ENCODE measurements around the gene UFSP2. TPM values are rescaled to one million over a fixed set of nuclear protein-coding genes. Genes with fewer than 3 reads are reported as not detected.
"Not testable (repeated sequence)": the region's sequence is repeated elsewhere in the genome, so short reads cannot be mapped to it uniquely, and the experiment has no call there.

Gene UFSP2
- total and polyA plus RNA-seq, 3 experiments from 2014 or later = 19.5 to 48.9 (median 19.8) TPM

DNA sequence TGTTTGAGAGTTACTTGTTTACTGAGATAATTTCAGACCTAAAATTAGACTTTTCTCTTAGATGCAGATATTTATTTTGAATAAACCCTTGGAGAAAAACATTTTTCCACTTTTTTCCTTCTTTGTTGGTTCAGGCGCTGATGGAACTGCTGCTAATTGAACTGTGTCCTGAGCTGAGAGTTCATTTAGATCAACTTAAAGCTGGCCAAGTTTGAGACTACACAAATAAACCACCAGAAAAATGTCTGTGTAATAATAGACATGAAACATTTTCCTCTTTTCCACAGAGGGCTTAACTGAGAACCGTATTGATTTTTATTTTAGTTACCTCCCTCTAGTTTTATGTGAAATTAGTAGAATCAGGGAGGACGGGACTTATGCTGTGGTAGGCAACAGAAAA lies 62.5 kb downstream of the UFSP2 start:
- Histone ChIP-seq H3K36me3 (ENCODE audit: insufficient read depth, low read length) (no peaks in the 10 kb centered on the region), H3K9me3 (ENCODE audit: low read length) (no peaks in the 10 kb centered on the region), H3K4me1 (ENCODE audit: insufficient read depth, low read length) (no peaks in the 10 kb centered on the region), H3K27me3 (ENCODE audit: insufficient read depth, low read length, poor library complexity, severe bottlenecking) (no peaks in the 10 kb centered on the region), H3K4me3 (ENCODE audit: low read length) (no peak overlapping the region), H3K27ac (ENCODE audit: low read depth, low read length) (no peak overlapping the region)
- POLR2A ChIA-PET = no interaction called here
- no peak overlapping the region for H3K4me3 Mint-ChIP-seq
- H3K27me3 Mint-ChIP-seq = no peaks in the 10 kb centered on the region
- no peak overlapping the region for H3K27ac Mint-ChIP-seq
- H3K4me1 Mint-ChIP-seq = no peaks in the 10 kb centered on the region
- no peaks in the 10 kb centered on the region for H3K9me3 Mint-ChIP-seq
- no peak for DNase-seq
- peaks cover 6 to 37% (median 9%) of the 10 kb centered on the region in 3 donors for H3K36me3 Mint-ChIP-seq
- CTCF ChIA-PET = no interaction called here

DNA sequence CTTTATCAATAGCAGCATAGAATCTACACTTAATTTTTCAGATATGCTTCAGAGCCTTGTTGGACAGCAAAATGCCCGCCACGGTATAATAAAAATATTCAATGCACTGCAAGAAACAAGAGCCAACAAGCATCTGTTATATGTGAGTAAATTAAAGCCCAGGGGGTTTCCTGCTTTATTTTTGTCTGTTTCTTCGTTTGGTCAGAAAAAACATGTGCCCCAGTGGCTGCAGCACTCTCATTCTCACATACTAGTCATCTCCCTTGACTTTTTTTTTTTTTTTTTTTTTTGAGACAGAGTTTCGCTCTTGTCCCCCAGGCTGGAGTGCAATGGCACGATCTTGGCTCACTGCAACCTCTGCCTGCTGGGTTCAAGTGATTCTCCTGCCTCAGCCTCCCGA lies 63.2 kb downstream of the UFSP2 start:
- H3K27me3 Mint-ChIP-seq; DNase-seq; H3K9me3 ChIP-seq (ENCODE audit: low read length): not testable (repeated sequence)

DNA sequence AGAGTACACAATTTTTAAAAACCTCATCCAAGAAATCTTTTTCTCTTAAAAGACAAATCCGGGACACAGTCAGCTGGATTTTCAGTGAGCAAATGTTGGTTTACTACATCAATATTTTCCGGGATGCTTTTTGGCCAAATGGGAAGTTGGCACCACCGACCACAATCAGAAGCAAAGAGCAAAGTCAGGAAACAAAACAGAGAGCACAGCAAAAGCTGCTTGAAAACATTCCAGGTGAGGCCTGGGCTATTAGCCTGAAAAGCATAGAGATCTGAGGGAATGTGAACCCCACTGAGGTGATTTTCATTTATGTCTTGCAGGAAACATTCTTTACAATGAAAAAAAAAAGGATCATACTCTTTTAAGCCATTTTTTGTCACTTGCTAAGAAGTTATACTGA lies 63.9 kb downstream of the UFSP2 start:
- ChIA-PET POLR2A (no interaction called here), CTCF (no interaction called here)
- Mint-ChIP-seq H3K36me3 (peaks cover 5 to 47% (median 11%) of the 10 kb centered on the region in 3 donors), H3K27me3 (no peaks in the 10 kb centered on the region), H3K4me1 (no peaks in the 10 kb centered on the region), H3K4me3 (no peak overlapping the region), H3K27ac (no peak overlapping the region), H3K9me3 (no peaks in the 10 kb centered on the region)
- no peak overlapping the region for H3K27ac ChIP-seq (ENCODE audit: low read depth, low read length)
- no peaks in the 10 kb centered on the region for H3K36me3 ChIP-seq (ENCODE audit: insufficient read depth, low read length)
- H3K4me1 ChIP-seq (ENCODE audit: insufficient read depth, low read length) = no peaks in the 10 kb centered on the region
- DNase-seq = no peak
- no peaks in the 10 kb centered on the region for H3K9me3 ChIP-seq (ENCODE audit: low read length)
- H3K27me3 ChIP-seq (ENCODE audit: insufficient read depth, low read length, poor library complexity, severe bottlenecking) = no peaks in the 10 kb centered on the region
- H3K4me3 ChIP-seq (ENCODE audit: low read length) = no peak overlapping the region

More for the DNA sequence above, 63.2 kb downstream of the UFSP2 start:
- H3K36me3 ChIP-seq (ENCODE audit: insufficient read depth, low read length); H3K27ac ChIP-seq (ENCODE audit: low read depth, low read length); H3K27ac Mint-ChIP-seq; H3K4me1 Mint-ChIP-seq; H3K4me1 ChIP-seq (ENCODE audit: insufficient read depth, low read length); H3K4me3 ChIP-seq (ENCODE audit: low read length); POLR2A ChIA-PET; H3K4me3 Mint-ChIP-seq; H3K9me3 Mint-ChIP-seq; H3K27me3 ChIP-seq (ENCODE audit: insufficient read depth, low read length, poor library complexity, severe bottlenecking); CTCF ChIA-PET: not testable (repeated sequence)
- H3K36me3 Mint-ChIP-seq = peaks cover 5 to 40% (median 10%) of the 10 kb centered on the region in 3 donors

DNA sequence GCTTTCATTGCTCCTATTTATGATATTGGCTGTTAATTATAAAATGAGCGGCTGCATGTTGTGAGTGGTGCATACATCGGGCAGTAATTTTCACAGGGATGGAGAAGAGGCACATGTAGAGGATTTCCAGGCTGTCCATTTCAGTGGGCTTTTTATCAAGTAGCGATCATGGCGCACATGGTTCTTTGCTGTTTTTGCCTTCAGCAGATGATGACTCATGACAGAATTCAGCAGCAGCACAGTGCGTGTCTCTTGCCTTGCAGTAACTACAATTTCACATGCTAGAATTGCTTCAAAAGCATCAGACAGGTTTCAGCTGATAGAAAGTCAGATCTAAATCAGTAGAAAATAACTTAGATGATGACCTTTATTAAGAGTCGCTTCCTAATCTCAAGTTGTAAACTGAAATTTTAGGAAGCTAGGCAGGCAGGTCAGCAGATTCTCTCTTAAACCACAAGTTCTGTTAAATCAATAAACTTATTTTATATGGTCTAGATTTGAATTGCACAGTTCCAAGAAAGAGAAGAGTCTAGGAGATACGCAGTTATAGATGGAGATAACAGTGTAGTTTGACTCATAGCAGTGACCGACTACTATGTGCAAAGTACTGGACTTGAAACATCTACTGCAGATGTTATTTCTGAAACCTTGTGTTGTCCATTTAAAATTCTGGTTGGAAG lies 65.9 kb downstream of the UFSP2 start:
- Histone ChIP-seq H3K4me3 (ENCODE audit: low read length) (no peak overlapping the region), H3K27ac (ENCODE audit: low read depth, low read length) (no peak overlapping the region), H3K9me3 (ENCODE audit: low read length) (no peaks in the 10 kb centered on the region), H3K36me3 (ENCODE audit: insufficient read depth, low read length) (no peaks in the 10 kb centered on the region), H3K4me1 (ENCODE audit: insufficient read depth, low read length) (no peaks in the 10 kb centered on the region), H3K27me3 (ENCODE audit: insufficient read depth, low read length, poor library complexity, severe bottlenecking) (no peaks in the 10 kb centered on the region)
- H3K4me3 Mint-ChIP-seq = no peak overlapping the region
- DNase-seq = no peak
- H3K27ac Mint-ChIP-seq = no peak overlapping the region
- ChIA-PET POLR2A (no interaction called here), CTCF (no interaction called here)
- no peaks in the 10 kb centered on the region for H3K27me3 Mint-ChIP-seq
- no peaks in the 10 kb centered on the region for H3K4me1 Mint-ChIP-seq
- no peaks in the 10 kb centered on the region for H3K9me3 Mint-ChIP-seq
- H3K36me3 Mint-ChIP-seq = peaks cover 5 to 52% (median 13%) of the 10 kb centered on the region in 3 donors

DNA sequence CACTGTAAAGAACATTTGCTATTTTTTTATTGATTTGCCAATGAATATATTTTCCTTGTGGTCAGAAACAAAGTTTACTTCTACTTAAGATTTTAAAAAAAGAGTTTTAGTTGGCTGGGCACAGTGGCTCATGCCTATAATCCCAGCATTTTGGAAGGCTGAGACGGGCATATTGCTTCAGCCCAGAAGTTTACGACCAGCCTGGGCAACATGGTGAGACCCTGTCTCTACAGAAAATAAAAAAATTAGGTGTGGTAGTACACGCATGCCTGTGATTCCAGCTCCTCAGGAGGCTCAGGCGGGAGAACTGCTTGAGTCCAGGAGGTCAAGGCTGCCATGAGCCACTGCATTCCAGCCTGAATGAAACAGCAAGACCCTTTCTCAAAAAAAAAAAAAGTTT lies 66.8 kb downstream of the UFSP2 start:
- Histone ChIP-seq H3K4me3 (ENCODE audit: low read length) (no peak overlapping the region), H3K36me3 (ENCODE audit: insufficient read depth, low read length) (no peaks in the 10 kb centered on the region), H3K9me3 (ENCODE audit: low read length) (no peaks in the 10 kb centered on the region), H3K4me1 (ENCODE audit: insufficient read depth, low read length) (no peaks in the 10 kb centered on the region), H3K27me3 (ENCODE audit: insufficient read depth, low read length, poor library complexity, severe bottlenecking) (no peaks in the 10 kb centered on the region), H3K27ac (ENCODE audit: low read depth, low read length) (no peak overlapping the region)
- POLR2A ChIA-PET = no interaction called here
- H3K4me1 Mint-ChIP-seq = no peaks in the 10 kb centered on the region
- H3K4me3 Mint-ChIP-seq = no peak overlapping the region
- H3K27me3 Mint-ChIP-seq = no peaks in the 10 kb centered on the region
- H3K27ac Mint-ChIP-seq = no peak overlapping the region
- CTCF ChIA-PET = no interaction called here
- DNase-seq = no peak
- H3K36me3 Mint-ChIP-seq = peaks cover 5 to 59% (median 16%) of the 10 kb centered on the region in 3 donors
- H3K9me3 Mint-ChIP-seq = no peaks in the 10 kb centered on the region

DNA sequence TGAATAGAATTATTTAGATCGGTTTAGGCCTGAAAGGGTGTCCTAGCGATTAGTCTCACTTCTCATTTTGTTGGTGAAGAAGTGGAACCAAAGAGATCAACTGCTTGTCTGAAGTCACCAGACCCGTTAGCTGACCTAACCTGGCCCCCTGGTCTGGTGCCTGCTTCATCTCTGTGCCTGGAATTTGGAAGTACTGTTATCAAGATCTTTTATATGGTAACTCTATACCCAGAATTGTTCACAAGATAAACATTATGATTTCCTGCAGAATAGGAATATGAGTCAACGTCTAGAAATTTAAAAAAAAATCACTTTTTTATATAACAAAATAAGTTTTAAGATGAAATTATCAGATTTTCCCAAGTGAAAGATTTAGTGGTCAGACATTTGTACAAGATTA lies 67.2 kb downstream of the UFSP2 start:
- H3K27ac ChIP-seq (ENCODE audit: low read depth, low read length) = no peak overlapping the region
- Mint-ChIP-seq H3K9me3 (no peaks in the 10 kb centered on the region), H3K27ac (no peak overlapping the region), H3K27me3 (no peaks in the 10 kb centered on the region), H3K4me1 (no peaks in the 10 kb centered on the region), H3K4me3 (no peak overlapping the region), H3K36me3 (peaks cover 6 to 61% (median 16%) of the 10 kb centered on the region in 3 donors)
- no peaks in the 10 kb centered on the region for H3K4me1 ChIP-seq (ENCODE audit: insufficient read depth, low read length)
- POLR2A ChIA-PET = no interaction called here
- CTCF ChIA-PET = no interaction called here
- no peaks in the 10 kb centered on the region for H3K36me3 ChIP-seq (ENCODE audit: insufficient read depth, low read length)
- H3K9me3 ChIP-seq (ENCODE audit: low read length) = no peaks in the 10 kb centered on the region
- DNase-seq = no peak
- no peaks in the 10 kb centered on the region for H3K27me3 ChIP-seq (ENCODE audit: insufficient read depth, low read length, poor library complexity, severe bottlenecking)
- H3K4me3 ChIP-seq (ENCODE audit: low read length) = no peak overlapping the region

DNA sequence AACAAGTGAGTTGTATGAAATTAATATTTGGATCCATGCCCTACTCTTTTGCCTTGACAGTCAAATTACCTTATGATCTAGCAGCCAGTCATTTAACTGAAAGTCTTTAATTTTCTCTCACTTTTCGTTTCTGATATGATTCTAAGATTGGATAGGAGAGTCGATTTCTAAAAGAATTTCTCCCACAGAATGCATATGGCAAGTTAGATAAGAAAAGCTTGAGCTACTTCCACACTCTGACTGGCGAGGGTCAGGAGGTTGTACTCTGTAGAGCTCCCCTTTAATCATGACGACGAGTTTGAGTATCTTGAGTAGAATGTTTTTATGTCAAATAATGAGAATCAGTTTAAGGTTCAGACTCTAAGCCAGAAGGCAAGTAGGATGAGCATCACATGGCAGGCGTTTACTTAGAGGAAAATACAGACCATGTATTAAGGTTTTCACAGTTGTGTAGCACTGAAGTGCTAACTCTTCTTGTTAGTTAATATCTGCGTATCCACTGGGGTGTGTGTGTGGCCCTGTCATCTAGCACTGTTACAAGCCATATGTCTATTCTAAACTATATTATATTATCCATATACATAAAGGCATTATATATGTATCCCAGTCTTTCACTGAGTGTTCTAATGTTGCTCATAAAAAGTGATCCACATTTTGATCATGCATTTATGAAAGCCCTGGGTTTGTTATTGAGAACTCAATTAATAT lies 67.9 kb downstream of the UFSP2 start:
- Histone ChIP-seq H3K4me3 (ENCODE audit: low read length) (no peak overlapping the region), H3K27ac (ENCODE audit: low read depth, low read length) (no peak overlapping the region), H3K4me1 (ENCODE audit: insufficient read depth, low read length) (no peaks in the 10 kb centered on the region), H3K27me3 (ENCODE audit: insufficient read depth, low read length, poor library complexity, severe bottlenecking) (no peaks in the 10 kb centered on the region), H3K9me3 (ENCODE audit: low read length) (no peaks in the 10 kb centered on the region), H3K36me3 (ENCODE audit: insufficient read depth, low read length) (no peaks in the 10 kb centered on the region)
- Mint-ChIP-seq H3K9me3 (no peaks in the 10 kb centered on the region), H3K36me3 (peaks cover 9 to 59% (median 20%) of the 10 kb centered on the region in 3 donors), H3K27me3 (no peaks in the 10 kb centered on the region), H3K27ac (peak overlapping the region in 1 of 8 donors; percentile 2), H3K4me3 (no peak overlapping the region), H3K4me1 (no peaks in the 10 kb centered on the region)
- ChIA-PET CTCF (interaction anchor here (1.0 kb wide), 1 partner anchor 15 kb away, joined by 3 read pairs; no protein-coding TSS in a partner anchor), POLR2A (no interaction called here)
- DNase-seq = no peak

DNA sequence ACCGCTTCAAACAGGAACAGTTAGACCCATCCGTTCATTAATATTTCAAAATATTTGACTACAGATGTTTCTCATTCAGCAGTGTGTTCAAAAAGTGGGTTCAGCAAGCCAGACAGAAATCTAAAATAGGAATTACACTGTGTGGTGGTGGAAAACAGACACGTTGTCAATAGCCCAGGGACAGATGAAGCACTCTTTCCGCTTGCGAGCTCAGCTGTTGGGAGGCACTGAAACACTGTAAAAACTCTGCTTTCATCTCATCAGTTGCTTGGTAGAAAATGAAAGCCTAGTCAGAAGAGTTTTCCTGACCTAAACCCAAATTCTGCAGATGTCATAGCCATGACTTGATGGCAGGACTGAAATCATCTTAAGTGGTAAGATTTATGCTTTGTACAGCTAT lies 68.6 kb downstream of the UFSP2 start:
- Histone ChIP-seq H3K4me1 (ENCODE audit: insufficient read depth, low read length) (no peaks in the 10 kb centered on the region), H3K27ac (ENCODE audit: low read depth, low read length) (no peak overlapping the region), H3K36me3 (ENCODE audit: insufficient read depth, low read length) (no peaks in the 10 kb centered on the region), H3K4me3 (ENCODE audit: low read length) (no peak overlapping the region), H3K9me3 (ENCODE audit: low read length) (no peaks in the 10 kb centered on the region), H3K27me3 (ENCODE audit: insufficient read depth, low read length, poor library complexity, severe bottlenecking) (no peaks in the 10 kb centered on the region)
- H3K27me3 Mint-ChIP-seq = no peaks in the 10 kb centered on the region
- no peak overlapping the region for H3K27ac Mint-ChIP-seq
- ChIA-PET CTCF (interaction anchor here (1.0 kb wide), 1 partner anchor 14 kb away, joined by 3 read pairs; no protein-coding TSS in a partner anchor), POLR2A (no interaction called here)
- no peaks in the 10 kb centered on the region for H3K9me3 Mint-ChIP-seq
- H3K4me1 Mint-ChIP-seq = no peaks in the 10 kb centered on the region
- H3K4me3 Mint-ChIP-seq = no peak overlapping the region
- peaks cover 15 to 61% (median 23%) of the 10 kb centered on the region in 3 donors for H3K36me3 Mint-ChIP-seq
- DNase-seq = no peak
